Endothelial cell of umbilical vein (primary cell): ENCODE measurements around the gene PSAP. TPM values are rescaled to one million over a fixed set of nuclear protein-coding genes. Genes with fewer than 3 reads are reported as not detected.
A peak's percentile ranks its signal among the peaks of the same experiment; 100 is the strongest.

Source experiments
- BruUV-seq: library from RNA; stranded (reverse); fragments of 400-500 nt; replicated peaks from 2 replicates; lab custom pipeline; 2021; lab: Mats Ljungman, UMichigan
- CTCF ChIA-PET: fragments of 300-600, 350-600 bp; sonication (Branson Sonifier 250); formaldehyde crosslinking; loops from one replicate; lab custom pipeline; 2021; ENCODE audit warnings: antibody characterized with exemption, inconsistent platforms; lab: Charles Lee
- POLR2A ChIA-PET: fragments of 300-600, 350-600 bp; sonication (Branson Sonifier 250); formaldehyde crosslinking; loops from one replicate; lab custom pipeline; 2021; ENCODE audit warnings: antibody characterized with exemption, inconsistent platforms; lab: Charles Lee
- DNase-seq: peaks from one replicate; pipeline ENCODE4 v3.0.0-alpha.2; 2011; ENCODE audit warnings: low read depth, low spot score
- FAIRE-seq: peaks from 2 replicates; lab custom pipeline; 2011; peaks lifted over from hg19 to GRCh38; lab: Jason Lieb, UNC
- H2AFZ ChIP-seq: 2 replicates; pipeline ENCODE4 v1.6.0; 2012; ENCODE audit warnings: low read depth, low read length, control low read depth, inconsistent platforms
- H3K27ac ChIP-seq: 2 replicates; pipeline ENCODE4 v1.5.1; 2011; ENCODE audit warnings: low read depth, mild to moderate bottlenecking, control low read depth, low read length, moderate library complexity; ENCODE audit not compliant: insufficient read depth
- H3K27me3 ChIP-seq, 2 experiments: 2 replicates each; pipeline versions ENCODE4 v1.6.0 to v1.6.1; 2011; ENCODE audit warnings: low read length in 2 of 2, mixed read lengths in 1 of 2; ENCODE audit not compliant: control insufficient read depth in 2 of 2, insufficient read depth in 2 of 2
- H3K36me3 ChIP-seq, 2 experiments: 2 replicates in 1 of 2; 3 replicates in 1 of 2; pipeline ENCODE4 v1.5.1; 2011; ENCODE audit warnings: low read length in 2 of 2, mild to moderate bottlenecking in 1 of 2, moderate library complexity in 1 of 2; ENCODE audit not compliant: control insufficient read depth in 2 of 2, insufficient read depth in 2 of 2; ENCODE audit errors: extremely low read depth in 1 of 2
- H3K4me1 ChIP-seq: 3 replicates; pipeline ENCODE4 v1.5.1; 2011; ENCODE audit warnings: mild to moderate bottlenecking, low read length; ENCODE audit not compliant: control insufficient read depth, insufficient read depth; ENCODE audit errors: extremely low read depth
- H3K4me2 ChIP-seq: 2 replicates; pipeline ENCODE4 v1.6.1; 2011; ENCODE audit warnings: low read length, control low read depth, mixed read lengths; ENCODE audit not compliant: insufficient read depth
- H3K4me3 ChIP-seq, 3 experiments: fragments of 200-600 bp in 1 of 3; sonication (generic), shearing (Covaris generic) in 1 of 3; replicated peaks in 1 of 3; 2 replicates each; pipeline ENCODE4 v1.5.1; 2011 to 2016; ENCODE audit warnings: control low read depth in 3 of 3, low read length in 3 of 3, mild to moderate bottlenecking in 2 of 3, inconsistent platforms in 1 of 3, low read depth in 1 of 3, moderate library complexity in 1 of 3; ENCODE audit not compliant: insufficient read depth in 1 of 3
- H3K79me2 ChIP-seq: 2 replicates; pipeline ENCODE4 v1.6.0; 2012; ENCODE audit warnings: low read length, inconsistent platforms; ENCODE audit not compliant: control insufficient read depth, insufficient read depth
- H3K9ac ChIP-seq: replicated peaks from 2 replicates; pipeline ENCODE3; 2011; ENCODE audit warnings: low read length, control low read depth; ENCODE audit not compliant: insufficient read depth; ENCODE audit errors: extremely low read depth
- H3K9me1 ChIP-seq: replicated peaks from 3 replicates; pipeline ENCODE4 v1.6.0; 2011; ENCODE audit warnings: mild to moderate bottlenecking, low read length; ENCODE audit not compliant: control insufficient read depth, insufficient read depth; ENCODE audit errors: extremely low read depth
- H3K9me3 ChIP-seq: replicated peaks from 2 replicates; pipeline ENCODE4 v1.5.1; 2012; ENCODE audit warnings: low read length, inconsistent platforms; ENCODE audit not compliant: control insufficient read depth, insufficient read depth
- H4K20me1 ChIP-seq: replicated peaks from 2 replicates; pipeline ENCODE3; 2011; ENCODE audit warnings: mild to moderate bottlenecking, low read length; ENCODE audit not compliant: control insufficient read depth, insufficient read depth; ENCODE audit errors: extremely low read depth
- CTCF ChIP-seq, 2 donors: IDR thresholded peaks; 1 replicate in 1 of 2; 2 replicates in 1 of 2; pipeline ENCODE4 v1.5.1; 2011; ENCODE audit warnings: low read length in 2 of 2, mild to moderate bottlenecking in 2 of 2, moderate library complexity in 2 of 2, control low read depth in 1 of 2, inconsistent platforms in 1 of 2, low read depth in 1 of 2; ENCODE audit not compliant: insufficient read depth in 1 of 2; ENCODE audit errors: extremely low read depth in 1 of 2
- EZH2 ChIP-seq: IDR thresholded peaks from 2 replicates; pipeline ENCODE4 v1.6.1; 2012; ENCODE audit warnings: borderline replicate concordance, low read depth, mild to moderate bottlenecking, moderate library complexity, low read length, inconsistent platforms; ENCODE audit not compliant: severe bottlenecking
- FOS ChIP-seq: IDR thresholded peaks from 2 replicates; pipeline ENCODE4 v1.6.1; 2011; ENCODE audit warnings: mild to moderate bottlenecking, low read length, moderate library complexity, borderline replicate concordance; ENCODE audit not compliant: insufficient read depth
- GATA2 ChIP-seq: IDR thresholded peaks from 2 replicates; pipeline ENCODE4 v1.7.0; 2011; ENCODE audit warnings: low read depth, mild to moderate bottlenecking, moderate library complexity, mixed read lengths, low read length; ENCODE audit not compliant: insufficient read length, insufficient read depth
- JUN ChIP-seq: IDR thresholded peaks from 2 replicates; pipeline ENCODE4 v1.6.1; 2011; ENCODE audit warnings: borderline replicate concordance, low read depth; ENCODE audit not compliant: insufficient read length, insufficient read depth
- POLR2A ChIP-seq: IDR thresholded peaks from 2 replicates; pipeline ENCODE4 v1.6.1; 2012; ENCODE audit warnings: low read depth, mild to moderate bottlenecking, control low read depth, low read length
- POLR2AphosphoS5 ChIP-seq: IDR thresholded peaks from 2 replicates; pipeline ENCODE4 v1.6.1; 2012; ENCODE audit warnings: low read depth, mild to moderate bottlenecking, control low read depth, low read length, moderate library complexity; ENCODE audit not compliant: insufficient read depth
- dilution Hi-C: fragments of 300-500 bp; cut with MboI; formaldehyde crosslinking; loops from one replicate; pipeline ENCODE4 v1.15.0; 2019; ENCODE audit warnings: low sequenced_read_pairs; ENCODE audit not compliant: extremely low pct_ligation_motif_present
- intact Hi-C: fragments of 100-400 bp; cut with micrococcal nuclease; formaldehyde crosslinking; loops from one replicate; pipeline ENCODE4 v1.10.0; 2022
- polyA plus RNA-seq, 4 experiments: library from polyadenylated mRNA; depleted of rRNA in 3 of 4; stranded (reverse) in 3 of 4; unstranded in 1 of 4; fragments of >200 nt; gene quantifications; 2 replicates each; pipeline versions ENCODE4 v1.2.1 to v1.2.3, GENCODE V29; 2011 to 2012; ENCODE audit warnings: missing spikeins in 1 of 4
- total RNA-seq: library from RNA; stranded (reverse); gene quantifications from 2 replicates; pipeline ENCODE4 v1.2.3, GENCODE V29; 2021

PSAP gene
- total and polyA plus RNA-seq, 2 donors (not counting 3 experiments of a cell fraction or from before 2014, with no cell fraction given), result 644 to 1,476 TPM

- TF ChIP-seq CTCF (IDR thresholded peaks at IDR 0.05; ENCODE audit: extremely low read depth in 1 of 2, insufficient read depth in 1 of 2, low read depth in 1 of 2, low read length in 2 of 2), result no peak
- TF ChIP-seq GATA2, result peak; percentile 83
- Histone ChIP-seq H3K27me3 (no peaks in the 10 kb centered on the region), H3K36me3 (no peaks in the 10 kb centered on the region), H3K27ac (peak overlapping the region; percentile 65), H4K20me1 (no peaks in the 10 kb centered on the region), H3K9ac (peak overlapping the region; percentile 80), H2AFZ (peak overlapping the region; percentile 39), H3K79me2 (no peaks in the 10 kb centered on the region), H3K4me2 (peak overlapping the region; percentile 89), H3K9me3 (no peaks in the 10 kb centered on the region), H3K9me1 (no peaks in the 10 kb centered on the region), H3K4me3 (peak overlapping the region in 2 of 3 experiments; percentile 41 to 75), H3K4me1 (peaks cover 44% of the 10 kb centered on the region)
- BruUV-seq, result TSS peak; percentile 47
- ChIA-PET POLR2A (interaction anchor here (0.6 to 1.0 kb wide), 2 partner anchors 11 to 82 kb away, joined by 3 read pairs; partner anchors contain the start of gene PSAP), CTCF (interaction anchor here (0.6 to 2.3 kb wide), 8 partner anchors 11 to 106 kb away, joined by 3 to 10 read pairs (median 3); no protein-coding TSS in a partner anchor)
- FAIRE-seq (peak; percentile 33), DNase-seq (peak; percentile 87)
- dilution Hi-C loops (no loop called here), intact Hi-C loops (no loop called here)
These were observed 81.7 kb downstream of the PSAP start for GRCh38 chr10:71769279-71769823.

GRCh38 chr10:71767420-71768035 is 83.5 kb downstream of the PSAP start:
- Histone ChIP-seq H4K20me1 (no peaks in the 10 kb centered on the region), H3K9ac (peak overlapping the region; percentile 45), H3K36me3 (no peaks in the 10 kb centered on the region), H3K9me1 (no peaks in the 10 kb centered on the region), H3K27me3 (no peaks in the 10 kb centered on the region), H3K27ac (peak overlapping the region; percentile 79), H3K4me1 (peaks cover 37% of the 10 kb centered on the region), H3K79me2 (no peaks in the 10 kb centered on the region), H2AFZ (peak overlapping the region; percentile 58), H3K9me3 (no peaks in the 10 kb centered on the region), H3K4me2 (peak overlapping the region; percentile 18), H3K4me3 (no peak overlapping the region)
- CTCF ChIA-PET, result interaction anchor here (0.5 to 2.3 kb wide), 9 partner anchors 10 to 197 kb away, joined by 3 to 10 read pairs (median 5); no protein-coding TSS in a partner anchor
- no TSS peak for BruUV-seq
- dilution Hi-C loops (no loop called here), intact Hi-C loops (loop anchor here (2.0 kb wide), 2 partner anchors 19 to 43 kb away; no protein-coding TSS in a partner anchor)
- TF ChIP-seq POLR2AphosphoS5, result peak; percentile 62
- TF ChIP-seq POLR2A, result no peak
- TF ChIP-seq JUN, result no peak
- no peak for TF ChIP-seq EZH2
- TF ChIP-seq GATA2, result peak; percentile 67
- no peak for TF ChIP-seq FOS
- peak; percentile 88 for FAIRE-seq
- POLR2A ChIA-PET, result interaction anchor here (1.1 kb wide), 1 partner anchor 10 kb away, joined by 3 read pairs; no protein-coding TSS in a partner anchor
- peak; percentile 43 for DNase-seq
